Neural progenitor cell (in vitro differentiated cells): Measurements from ENCODE around the gene GABRG3.

ENCODE experiments used
- EZH2 ChIP-seq: fragments of 200-600 bp; sonication (generic); IDR thresholded peaks from 2 replicates; pipeline ENCODE4 v1.6.1; 2017; ENCODE audit warnings: antibody characterized with exemption, mild to moderate bottlenecking, moderate library complexity
- TF ChIP-seq, protein P1 (sequence below): fragments of 200-600 bp; sonication (generic); IDR thresholded peaks from 2 replicates; pipeline ENCODE4 v1.5.1; 2017; ENCODE audit warnings: antibody characterized with exemption, mild to moderate bottlenecking

DNA sequence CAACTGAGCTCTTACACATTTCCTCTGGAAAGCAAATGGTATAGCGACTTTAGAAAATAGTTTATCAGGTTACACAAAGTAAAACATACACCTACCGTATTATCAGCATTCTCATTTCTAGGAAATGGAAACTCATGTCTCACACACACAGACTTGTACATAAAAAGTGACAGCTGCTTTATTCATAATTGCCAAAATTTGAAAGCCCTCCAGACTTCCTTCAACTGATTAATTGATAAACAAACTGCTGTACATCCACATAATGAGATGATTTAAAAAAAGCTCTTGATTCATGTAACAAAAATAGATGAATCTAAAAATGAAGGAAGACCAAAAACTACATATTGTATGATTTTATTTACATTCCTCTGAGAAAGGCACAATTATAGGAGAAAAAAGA lies 425.5 kb downstream of the GABRG3 start:
- TF ChIP-seq, protein P1, sequence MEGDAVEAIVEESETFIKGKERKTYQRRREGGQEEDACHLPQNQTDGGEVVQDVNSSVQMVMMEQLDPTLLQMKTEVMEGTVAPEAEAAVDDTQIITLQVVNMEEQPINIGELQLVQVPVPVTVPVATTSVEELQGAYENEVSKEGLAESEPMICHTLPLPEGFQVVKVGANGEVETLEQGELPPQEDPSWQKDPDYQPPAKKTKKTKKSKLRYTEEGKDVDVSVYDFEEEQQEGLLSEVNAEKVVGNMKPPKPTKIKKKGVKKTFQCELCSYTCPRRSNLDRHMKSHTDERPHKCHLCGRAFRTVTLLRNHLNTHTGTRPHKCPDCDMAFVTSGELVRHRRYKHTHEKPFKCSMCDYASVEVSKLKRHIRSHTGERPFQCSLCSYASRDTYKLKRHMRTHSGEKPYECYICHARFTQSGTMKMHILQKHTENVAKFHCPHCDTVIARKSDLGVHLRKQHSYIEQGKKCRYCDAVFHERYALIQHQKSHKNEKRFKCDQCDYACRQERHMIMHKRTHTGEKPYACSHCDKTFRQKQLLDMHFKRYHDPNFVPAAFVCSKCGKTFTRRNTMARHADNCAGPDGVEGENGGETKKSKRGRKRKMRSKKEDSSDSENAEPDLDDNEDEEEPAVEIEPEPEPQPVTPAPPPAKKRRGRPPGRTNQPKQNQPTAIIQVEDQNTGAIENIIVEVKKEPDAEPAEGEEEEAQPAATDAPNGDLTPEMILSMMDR, result no peak
- no peak for TF ChIP-seq EZH2
